Fibroblast of lung (primary cell): ENCODE data around the gene CLDN34.

Source experiments
- EZH2 ChIP-seq: IDR thresholded peaks from 2 replicates; pipeline ENCODE4 v1.5.1; 2012; ENCODE audit warnings: low read length, control low read depth, mild to moderate bottlenecking; ENCODE audit errors: missing control alignments
- TF ChIP-seq, protein P1 (sequence below), 2 donors: IDR thresholded peaks in 1 of 2; conservative IDR thresholded peaks in 1 of 2; 1 replicate in 1 of 2; 2 replicates in 1 of 2; pipeline ENCODE4 v1.5.1; 2011 to 2012; ENCODE audit warnings: low read length in 2 of 2, control low read depth in 1 of 2, inconsistent platforms in 1 of 2, low read depth in 1 of 2, mild to moderate bottlenecking in 1 of 2

DNA sequence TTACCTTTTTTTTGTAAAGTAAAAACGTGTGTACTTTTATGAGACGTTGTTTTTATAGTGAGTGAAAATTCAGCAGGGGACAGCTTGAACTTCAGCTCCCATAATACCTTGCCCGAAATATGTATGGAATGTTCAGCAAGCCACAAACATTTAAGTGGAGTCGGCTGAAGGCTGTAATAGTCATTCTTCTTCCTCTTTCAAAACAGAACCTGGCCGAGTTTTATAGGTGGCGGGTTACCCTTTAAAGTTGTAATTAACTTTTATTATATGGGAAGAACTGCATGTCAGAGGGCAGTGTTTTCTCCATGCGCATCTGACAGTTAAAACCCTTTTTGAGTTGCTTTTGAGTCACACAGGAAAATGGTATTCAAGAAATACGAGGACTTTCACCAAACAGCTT is 50.7 kb downstream of the CLDN34 start:
- no peak for TF ChIP-seq EZH2
- TF ChIP-seq, protein P1, sequence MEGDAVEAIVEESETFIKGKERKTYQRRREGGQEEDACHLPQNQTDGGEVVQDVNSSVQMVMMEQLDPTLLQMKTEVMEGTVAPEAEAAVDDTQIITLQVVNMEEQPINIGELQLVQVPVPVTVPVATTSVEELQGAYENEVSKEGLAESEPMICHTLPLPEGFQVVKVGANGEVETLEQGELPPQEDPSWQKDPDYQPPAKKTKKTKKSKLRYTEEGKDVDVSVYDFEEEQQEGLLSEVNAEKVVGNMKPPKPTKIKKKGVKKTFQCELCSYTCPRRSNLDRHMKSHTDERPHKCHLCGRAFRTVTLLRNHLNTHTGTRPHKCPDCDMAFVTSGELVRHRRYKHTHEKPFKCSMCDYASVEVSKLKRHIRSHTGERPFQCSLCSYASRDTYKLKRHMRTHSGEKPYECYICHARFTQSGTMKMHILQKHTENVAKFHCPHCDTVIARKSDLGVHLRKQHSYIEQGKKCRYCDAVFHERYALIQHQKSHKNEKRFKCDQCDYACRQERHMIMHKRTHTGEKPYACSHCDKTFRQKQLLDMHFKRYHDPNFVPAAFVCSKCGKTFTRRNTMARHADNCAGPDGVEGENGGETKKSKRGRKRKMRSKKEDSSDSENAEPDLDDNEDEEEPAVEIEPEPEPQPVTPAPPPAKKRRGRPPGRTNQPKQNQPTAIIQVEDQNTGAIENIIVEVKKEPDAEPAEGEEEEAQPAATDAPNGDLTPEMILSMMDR (conservative IDR thresholded peaks at IDR 0.05 in 1 of 2, IDR thresholded peaks at IDR 0.05 in 1 of 2; ENCODE audit: low read depth in 1 of 2, low read length in 2 of 2): no peak
